ENCODE measurements around the gene SLC25A11. TPM values are rescaled to one million over a fixed set of nuclear protein-coding genes. Genes with fewer than 3 reads are reported as not detected.

The SLC25A11 gene
- total and polyA plus RNA-seq, 8 donors: 38.4 to 70.5 (median 47.6) TPM

- Histone ChIP-seq H3K9me3 (no peaks in the 10 kb centered on the region), H3K27ac (peak overlapping the region; percentile 94 to 97), H3K4me3 (peak overlapping the region; percentile 63 to 67), H3K27me3 (no peaks in the 10 kb centered on the region), H3K36me3 (peaks cover 0 to 35% of the 10 kb centered on the region in 2 donors), H3K4me1 (peaks cover 17 to 46% of the 10 kb centered on the region in 2 donors)
- DNase-seq (peak; percentile 94 to 100 (median 99)), ATAC-seq (peak; percentile 87)
- intact Hi-C loops (cut with DNase I): no loop called here
- TF ChIP-seq CTCF (IDR thresholded peaks at IDR 0.05): no peak
Measured at GRCh38 chr17:4966844-4967538, 27.1 kb upstream of the SLC25A11 start.

- Histone ChIP-seq H3K36me3 (peaks cover 0 to 32% of the 10 kb centered on the region in 2 donors), H3K4me1 (peaks cover 17 to 46% of the 10 kb centered on the region in 2 donors), H3K9me3 (no peaks in the 10 kb centered on the region), H3K27me3 (no peaks in the 10 kb centered on the region), H3K4me3 (peak overlapping the region in 1 of 2 donors; percentile 67), H3K27ac (peak overlapping the region; percentile 94 to 97)
- intact Hi-C loops (cut with DNase I): no loop called here
- no peak for DNase-seq
- no peak for ATAC-seq
- TF ChIP-seq CTCF (IDR thresholded peaks at IDR 0.05): no peak
Measured at GRCh38 chr17:4965311-4965986, 25.6 kb upstream of the SLC25A11 start.

GRCh38 chr17:4960279-4960922 is 20.6 kb upstream of the SLC25A11 start:
- H3K4me3 ChIP-seq: no peak overlapping the region
- DNase-seq (no peak), ATAC-seq (no peak)
- H3K27ac ChIP-seq: no peak overlapping the region
- intact Hi-C loops (cut with DNase I): no loop called here
- peaks cover 0 to 12% of the 10 kb centered on the region in 2 donors for H3K4me1 ChIP-seq
- no peaks in the 10 kb centered on the region for H3K9me3 ChIP-seq
- H3K36me3 ChIP-seq: peaks cover 0 to 32% of the 10 kb centered on the region in 2 donors
- H3K27me3 ChIP-seq: no peaks in the 10 kb centered on the region
- TF ChIP-seq CTCF (IDR thresholded peaks at IDR 0.05): no peak

- TF ChIP-seq CTCF (IDR thresholded peaks at IDR 0.05): no peak
- H3K27ac ChIP-seq: no peak overlapping the region
- intact Hi-C loops (cut with DNase I): no loop called here
- no peak overlapping the region for H3K4me3 ChIP-seq
- H3K9me3 ChIP-seq: no peaks in the 10 kb centered on the region
- peaks cover 0 to 32% of the 10 kb centered on the region in 2 donors for H3K36me3 ChIP-seq
- H3K4me1 ChIP-seq: peaks cover 0 to 8% of the 10 kb centered on the region in 2 donors
- ATAC-seq (no peak), DNase-seq (no peak)
- H3K27me3 ChIP-seq: no peaks in the 10 kb centered on the region
Measured at GRCh38 chr17:4959261-4959965, 19.6 kb upstream of the SLC25A11 start.
